H1 (cell line): ENCODE measurements around the gene PXDN. TPM values are rescaled to one million over a fixed set of nuclear protein-coding genes. Genes with fewer than 3 reads are reported as not detected.

ENCODE experiments used
- CEBPB ChIP-seq: IDR thresholded peaks from 2 replicates; pipeline ENCODE4 v1.6.1; 2012; ENCODE audit warnings: low read depth, low read length
- EGR1 ChIP-seq: IDR thresholded peaks from 2 replicates; pipeline ENCODE4 v1.6.1; 2011; ENCODE audit warnings: low read depth, low read length, borderline replicate concordance
- GTF2F1 ChIP-seq: IDR thresholded peaks from 2 replicates; pipeline ENCODE4 v1.6.1; 2012; ENCODE audit warnings: low read depth, low read length, improper control_type of control experiment, borderline replicate concordance
- polyA plus RNA-seq, 7 experiments: library from polyadenylated mRNA; depleted of rRNA in 3 of 7; stranded (reverse) in 5 of 7; unstranded in 2 of 7; fragments of >200 nt in 5 of 7; fragments of 200-250 nt in 2 of 7; gene quantifications; 1 replicate in 5 of 7; 2 replicates in 1 of 7; 4 replicates in 1 of 7; pipeline versions ENCODE4 v1.2.1 to v1.2.3, GENCODE V29; 2011 to 2013; ENCODE audit warnings: missing spikeins in 2 of 7, mixed read lengths in 2 of 7
- total RNA-seq: library from RNA; stranded (reverse); fragmentation: NEBNext Ultra II Directional; extraction: Animal tissue kit (Norgen Biotek cat#: 25700); gene quantifications from 2 replicates; pipeline ENCODE4 v1.2.1, GENCODE V29; 2021

PXDN gene
- total and polyA plus RNA-seq, 2 of the 8 experiments (the other 6 are each of a cell fraction or from before 2014, with no cell fraction given), result 104 to 141 TPM

GRCh38 chr2:1586251-1586922, 157.9 kb downstream of the PXDN start (continued):
- no peak for TF ChIP-seq EGR1
- TF ChIP-seq CEBPB, result no peak
- no peak for TF ChIP-seq GTF2F1
- TF ChIP-seq, all 59 proteins: peak for 0
